Fibroblast of mammary gland (primary cell): ENCODE measurements around the gene TMF1.

Source experiments
- DNase-seq: peaks from one replicate; pipeline ENCODE4 v3.0.0-alpha.2; 2010; ENCODE audit warnings: low read depth
- H3K4me3 ChIP-seq: 2 replicates; pipeline ENCODE4 v1.5.1; 2011; ENCODE audit warnings: low read depth, mild to moderate bottlenecking, low read length, moderate library complexity; ENCODE audit not compliant: control insufficient read depth
- TF ChIP-seq, protein P1 (sequence below): conservative IDR thresholded peaks from 2 replicates; pipeline ENCODE4 v1.5.1; 2011; ENCODE audit warnings: low read depth, low read length, inconsistent platforms; ENCODE audit not compliant: control insufficient read depth, insufficient read depth

Gene TMF1

DNA sequence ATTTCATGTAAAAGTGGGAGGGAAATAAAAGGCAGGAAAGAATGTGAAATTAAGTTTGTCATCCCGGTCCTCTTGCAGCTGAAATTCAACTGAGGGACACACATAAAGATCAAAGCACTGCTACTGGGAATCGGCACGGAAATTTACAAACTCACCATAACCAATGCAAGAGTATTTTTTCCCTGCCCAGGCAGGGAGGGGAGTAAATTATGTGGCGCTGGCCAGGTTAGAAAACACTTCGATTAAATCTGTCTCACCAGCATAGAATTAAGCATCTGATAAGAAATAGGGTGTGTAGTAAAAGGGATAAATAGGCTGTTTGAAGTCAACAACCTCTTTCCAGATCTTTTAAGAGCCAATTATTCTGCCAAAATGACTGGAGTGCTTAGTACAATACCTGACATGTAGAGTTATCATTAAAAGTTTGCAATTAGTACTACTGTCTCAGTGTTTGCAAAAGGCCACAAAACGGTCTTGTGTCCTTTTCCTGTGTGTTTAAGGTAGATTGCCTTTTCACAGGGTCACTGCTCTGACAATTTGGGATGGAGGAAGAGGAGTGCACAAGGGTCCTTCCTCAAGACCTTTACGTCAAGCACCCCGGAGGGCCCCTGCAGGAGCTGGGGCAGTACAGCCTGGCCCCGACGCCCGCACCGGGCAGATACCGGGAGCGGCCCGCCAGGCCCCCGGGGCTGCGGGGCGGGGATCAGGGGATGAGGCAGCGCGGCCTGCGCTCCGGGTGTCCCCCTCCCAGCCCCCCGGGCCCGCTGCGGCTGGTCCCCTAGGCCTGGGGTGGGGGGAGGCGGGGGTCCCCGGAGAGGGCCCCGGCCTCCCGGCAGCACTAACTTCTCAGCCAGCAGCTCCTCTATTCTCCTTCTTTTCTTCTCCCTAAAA, 27.4 kb upstream of the TMF1 start:
- TF ChIP-seq, protein P1, sequence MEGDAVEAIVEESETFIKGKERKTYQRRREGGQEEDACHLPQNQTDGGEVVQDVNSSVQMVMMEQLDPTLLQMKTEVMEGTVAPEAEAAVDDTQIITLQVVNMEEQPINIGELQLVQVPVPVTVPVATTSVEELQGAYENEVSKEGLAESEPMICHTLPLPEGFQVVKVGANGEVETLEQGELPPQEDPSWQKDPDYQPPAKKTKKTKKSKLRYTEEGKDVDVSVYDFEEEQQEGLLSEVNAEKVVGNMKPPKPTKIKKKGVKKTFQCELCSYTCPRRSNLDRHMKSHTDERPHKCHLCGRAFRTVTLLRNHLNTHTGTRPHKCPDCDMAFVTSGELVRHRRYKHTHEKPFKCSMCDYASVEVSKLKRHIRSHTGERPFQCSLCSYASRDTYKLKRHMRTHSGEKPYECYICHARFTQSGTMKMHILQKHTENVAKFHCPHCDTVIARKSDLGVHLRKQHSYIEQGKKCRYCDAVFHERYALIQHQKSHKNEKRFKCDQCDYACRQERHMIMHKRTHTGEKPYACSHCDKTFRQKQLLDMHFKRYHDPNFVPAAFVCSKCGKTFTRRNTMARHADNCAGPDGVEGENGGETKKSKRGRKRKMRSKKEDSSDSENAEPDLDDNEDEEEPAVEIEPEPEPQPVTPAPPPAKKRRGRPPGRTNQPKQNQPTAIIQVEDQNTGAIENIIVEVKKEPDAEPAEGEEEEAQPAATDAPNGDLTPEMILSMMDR, result no peak
- H3K4me3 ChIP-seq, result peak overlapping the region; percentile 68
- DNase-seq, result no peak

DNA sequence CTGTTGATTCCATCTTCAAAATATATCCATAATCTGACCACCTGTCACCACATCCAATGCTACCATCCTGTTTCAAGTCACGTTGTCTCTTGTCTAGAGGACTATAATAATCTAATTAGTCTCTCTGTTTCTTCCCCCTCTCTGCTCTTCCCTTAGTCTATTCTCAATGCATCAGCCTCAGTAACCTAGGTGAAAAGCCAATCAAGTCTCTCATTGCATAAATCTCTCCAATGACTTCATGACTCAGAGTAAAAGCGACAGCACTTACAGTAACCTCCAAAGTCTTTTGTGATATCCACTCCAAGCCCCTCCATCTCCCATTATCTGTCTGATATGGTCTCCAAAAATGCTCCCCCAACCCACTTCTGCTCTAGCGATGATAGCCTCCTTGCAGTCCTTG, 20.8 kb upstream of the TMF1 start:
- no peak overlapping the region for H3K4me3 ChIP-seq
- DNase-seq, result no peak
- TF ChIP-seq, protein P1, result no peak

DNA sequence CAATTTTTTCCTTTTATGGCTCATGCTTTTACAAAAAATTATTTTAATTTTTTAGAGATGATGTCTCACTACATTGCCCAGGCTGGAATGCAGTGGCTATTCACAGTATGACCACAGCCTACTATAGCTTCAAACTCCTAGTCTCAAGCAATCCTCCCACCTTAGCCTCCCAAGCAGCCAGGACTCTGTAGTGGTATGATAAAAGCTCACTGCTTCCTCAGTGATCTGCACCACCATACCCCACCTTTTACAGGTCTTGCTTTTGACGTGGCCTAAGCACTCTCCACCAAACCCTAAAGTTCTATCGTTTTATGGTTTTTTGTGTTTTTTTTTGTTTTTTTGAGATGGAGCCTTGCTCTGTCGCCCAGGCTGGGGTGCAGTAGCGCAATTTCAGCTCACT, 14.0 kb upstream of the TMF1 start:
- no peak overlapping the region for H3K4me3 ChIP-seq
- TF ChIP-seq, protein P1, result no peak

DNA sequence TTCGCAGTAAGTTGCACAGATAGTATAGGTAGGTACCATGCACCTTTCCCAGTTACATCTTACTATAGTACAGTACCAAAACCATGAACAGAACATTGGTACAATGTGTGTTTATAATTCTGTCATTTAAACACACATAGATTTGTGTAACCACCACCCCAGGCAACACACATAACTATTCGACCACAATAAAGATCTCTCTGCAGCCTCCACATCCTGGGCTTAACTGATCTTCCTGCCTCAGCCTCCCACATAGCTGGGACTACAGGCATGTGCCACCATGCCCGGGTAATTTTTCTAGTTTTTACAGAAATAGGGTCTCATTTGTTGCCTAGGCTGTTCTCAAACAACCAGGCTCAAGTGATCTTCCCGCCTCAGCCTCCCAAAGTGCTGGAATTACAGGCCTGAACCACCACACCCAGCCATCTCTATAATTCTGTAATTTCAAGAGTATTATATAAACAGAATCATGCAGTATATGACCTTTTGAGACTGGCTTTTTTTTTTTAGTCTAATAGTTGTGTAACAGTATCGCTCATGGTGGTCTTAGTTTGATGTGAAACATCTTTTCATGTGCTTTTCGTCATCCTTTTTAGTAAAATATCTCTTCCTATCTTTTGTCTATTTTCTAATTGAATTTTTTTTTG, 13.3 kb upstream of the TMF1 start:
- TF ChIP-seq, protein P1, result no peak
- no peak for DNase-seq
- no peak overlapping the region for H3K4me3 ChIP-seq

More for the DNA sequence above, 14.0 kb upstream of the TMF1 start:
- DNase-seq, result no peak

DNA sequence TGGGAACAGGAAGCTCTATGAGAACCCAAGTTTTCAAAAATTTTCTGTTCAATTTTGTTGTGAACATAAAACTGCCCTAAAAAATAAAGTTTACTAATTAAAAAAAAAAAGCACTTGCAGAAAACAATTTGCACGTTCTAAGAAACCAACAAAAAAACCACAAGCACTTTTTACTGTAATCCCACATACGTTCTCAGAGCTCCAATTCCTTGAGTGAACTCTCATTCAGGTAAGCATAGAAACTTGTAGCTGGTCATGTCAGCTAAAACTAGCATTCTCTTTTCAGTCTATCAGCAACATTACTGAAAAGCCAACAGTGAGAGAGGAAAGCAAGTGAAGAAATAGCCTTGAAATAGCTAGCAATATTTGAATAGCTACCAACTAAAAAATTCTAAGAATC, 11.5 kb upstream of the TMF1 start:
- no peak for DNase-seq
- TF ChIP-seq, protein P1, result no peak
- H3K4me3 ChIP-seq, result no peak overlapping the region

DNA sequence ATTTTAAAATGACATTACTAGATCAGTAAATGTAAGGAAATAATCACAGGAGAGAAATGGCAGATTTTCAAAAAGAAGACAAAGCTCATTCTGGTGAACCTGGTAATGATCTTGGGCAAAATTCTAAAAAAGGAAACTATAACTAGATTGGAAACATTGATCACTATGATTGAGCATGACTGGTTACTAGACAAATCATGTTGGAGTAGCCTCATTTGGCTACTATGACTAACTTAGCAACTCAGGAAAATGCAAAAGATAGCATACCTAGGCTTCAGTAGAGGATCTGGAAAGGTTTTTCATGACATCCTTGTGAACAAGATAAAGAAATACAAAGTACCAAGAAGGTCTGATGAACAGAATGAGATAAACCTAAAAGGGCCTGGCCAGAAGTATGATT, 7.6 kb upstream of the TMF1 start:
- no peak overlapping the region for H3K4me3 ChIP-seq
- TF ChIP-seq, protein P1, result no peak
- no peak for DNase-seq
